Activated CD4-positive, alpha-beta memory T cell treated with anti-CD3 and anti-CD28 coated beads, Interleukin-2, amount 10 ng/mL, durations not matched to agents 7 days and 5 days (primary cell): ENCODE results near the gene C2orf81. TPM values are rescaled to one million over a fixed set of nuclear protein-coding genes. Genes with fewer than 3 reads are reported as not detected.

Source experiments
- CTCF ChIA-PET: fragments of 350-600 bp; sonication (Branson Sonifier 250); formaldehyde crosslinking; loops from one replicate; lab custom pipeline; 2021; ENCODE audit warnings: antibody characterized with exemption, inconsistent platforms; lab: Charles Lee
- POLR2A ChIA-PET: fragments of 350-600 bp; sonication (Branson Sonifier 250); formaldehyde crosslinking; loops from one replicate; lab custom pipeline; 2021; ENCODE audit warnings: antibody characterized with exemption; lab: Charles Lee
- DNase-seq: peaks from one replicate; pipeline ENCODE4 v3.0.0-alpha.2; 2020
- H3K27ac Mint-ChIP-seq: one replicate; pipeline ENCODE4 v1.8.0; 2021; ENCODE audit warnings: mild to moderate bottlenecking, mixed read lengths
- H3K27me3 Mint-ChIP-seq: one replicate; pipeline ENCODE4 v1.8.0; 2021; ENCODE audit warnings: mixed read lengths
- H3K36me3 Mint-ChIP-seq: one replicate; pipeline ENCODE4 v1.8.0; 2021; ENCODE audit warnings: low read depth, mixed read lengths
- H3K4me1 Mint-ChIP-seq: one replicate; pipeline ENCODE4 v1.8.0; 2021; ENCODE audit warnings: mixed read lengths
- H3K4me3 Mint-ChIP-seq: one replicate; pipeline ENCODE4 v1.8.0; 2021; ENCODE audit warnings: mild to moderate bottlenecking, mixed read lengths
- H3K9me3 Mint-ChIP-seq: one replicate; pipeline ENCODE4 v1.8.0; 2021; ENCODE audit warnings: mixed read lengths
- total RNA-seq, 2 experiments: library from RNA; stranded (reverse); gene quantifications; one replicate each; pipeline ENCODE4 v1.2.3, GENCODE V29; 2021

Gene C2orf81
- total RNA-seq, 2 experiments from 2014 or later, result 1.2 to 1.6 TPM

GRCh38 chr2:74374509-74375205 lies 46.8 kb downstream of the C2orf81 start:
- Mint-ChIP-seq H3K27me3 (no peaks in the 10 kb centered on the region), H3K4me3 (no peak overlapping the region), H3K4me1 (peaks cover 11% of the 10 kb centered on the region), H3K36me3 (peaks cover 28% of the 10 kb centered on the region), H3K27ac (no peak overlapping the region), H3K9me3 (no peaks in the 10 kb centered on the region)
- ChIA-PET POLR2A (interaction anchor here (2.3 kb wide), 1 partner anchor 17 kb away, joined by 5 read pairs; no protein-coding TSS in a partner anchor), CTCF (interaction anchor here (1.1 kb wide), 1 partner anchor 34 kb away, joined by 3 read pairs; no protein-coding TSS in a partner anchor)
- no peak for DNase-seq

GRCh38 chr2:74373985-74374384 lies 47.4 kb downstream of the C2orf81 start:
- CTCF ChIA-PET, result no interaction called here
- Mint-ChIP-seq H3K27ac (no peak overlapping the region), H3K36me3 (peaks cover 33% of the 10 kb centered on the region), H3K27me3 (no peaks in the 10 kb centered on the region), H3K4me3 (no peak overlapping the region), H3K9me3 (no peaks in the 10 kb centered on the region), H3K4me1 (peaks cover 10% of the 10 kb centered on the region)
- DNase-seq, result no peak
- POLR2A ChIA-PET, result interaction anchor here (2.3 kb wide), 1 partner anchor 17 kb away, joined by 5 read pairs; no protein-coding TSS in a partner anchor

GRCh38 chr2:74373221-74373676 lies 48.2 kb downstream of the C2orf81 start:
- ChIA-PET POLR2A (no interaction called here), CTCF (no interaction called here)
- Mint-ChIP-seq H3K27ac (no peak overlapping the region), H3K4me1 (peaks cover 6% of the 10 kb centered on the region), H3K36me3 (peaks cover 40% of the 10 kb centered on the region), H3K9me3 (no peaks in the 10 kb centered on the region), H3K27me3 (no peaks in the 10 kb centered on the region), H3K4me3 (no peak overlapping the region)
- DNase-seq, result no peak

- peaks cover 6% of the 10 kb centered on the region for H3K4me1 Mint-ChIP-seq
- ChIA-PET POLR2A (no interaction called here), CTCF (no interaction called here)
- no peaks in the 10 kb centered on the region for H3K9me3 Mint-ChIP-seq
- H3K36me3 Mint-ChIP-seq, result peaks cover 39% of the 10 kb centered on the region
- no peak overlapping the region for H3K4me3 Mint-ChIP-seq
- DNase-seq, result no peak
- no peaks in the 10 kb centered on the region for H3K27me3 Mint-ChIP-seq
- H3K27ac Mint-ChIP-seq, result no peak overlapping the region
Observed at GRCh38 chr2:74372674-74373073, 48.7 kb downstream of the C2orf81 start.

GRCh38 chr2:74371421-74371820 lies 50.0 kb downstream of the C2orf81 start:
- no peak for DNase-seq
- no peak overlapping the region for H3K4me3 Mint-ChIP-seq
- peaks cover 43% of the 10 kb centered on the region for H3K36me3 Mint-ChIP-seq
- CTCF ChIA-PET, result no interaction called here
- H3K4me1 Mint-ChIP-seq, result peaks cover 6% of the 10 kb centered on the region
- POLR2A ChIA-PET, result interaction anchor here (1.6 kb wide), 1 partner anchor 8 kb away, joined by 4 read pairs; no protein-coding TSS in a partner anchor
- no peaks in the 10 kb centered on the region for H3K27me3 Mint-ChIP-seq
- no peaks in the 10 kb centered on the region for H3K9me3 Mint-ChIP-seq
- H3K27ac Mint-ChIP-seq, result no peak overlapping the region

GRCh38 chr2:74369976-74370375 lies 51.4 kb downstream of the C2orf81 start:
- Mint-ChIP-seq H3K27me3 (no peaks in the 10 kb centered on the region), H3K4me3 (no peak overlapping the region), H3K36me3 (peaks cover 51% of the 10 kb centered on the region), H3K27ac (no peak overlapping the region), H3K4me1 (peaks cover 3% of the 10 kb centered on the region), H3K9me3 (no peaks in the 10 kb centered on the region)
- DNase-seq, result no peak
- ChIA-PET POLR2A (interaction anchor here (0.9 to 1.6 kb wide), 2 partner anchors 9 to 18 kb away, joined by 3 to 4 read pairs; no protein-coding TSS in a partner anchor), CTCF (interaction anchor here (0.5 kb wide), 1 partner anchor 13 kb away, joined by 3 read pairs; no protein-coding TSS in a partner anchor)

- Mint-ChIP-seq H3K4me3 (no peak overlapping the region), H3K27me3 (no peaks in the 10 kb centered on the region), H3K36me3 (peaks cover 56% of the 10 kb centered on the region), H3K4me1 (no peaks in the 10 kb centered on the region), H3K9me3 (no peaks in the 10 kb centered on the region), H3K27ac (no peak overlapping the region)
- no peak for DNase-seq
- ChIA-PET CTCF (no interaction called here), POLR2A (no interaction called here)
Observed at GRCh38 chr2:74368499-74368898, 52.9 kb downstream of the C2orf81 start.

GRCh38 chr2:74367789-74368188 lies 53.6 kb downstream of the C2orf81 start:
- H3K4me3 Mint-ChIP-seq, result no peak overlapping the region
- H3K36me3 Mint-ChIP-seq, result peaks cover 58% of the 10 kb centered on the region
- H3K9me3 Mint-ChIP-seq, result no peaks in the 10 kb centered on the region
- H3K27ac Mint-ChIP-seq, result no peak overlapping the region
- no peaks in the 10 kb centered on the region for H3K27me3 Mint-ChIP-seq
- ChIA-PET POLR2A (no interaction called here), CTCF (interaction anchor here (1.1 kb wide), 1 partner anchor 541 kb away, joined by 3 read pairs; no protein-coding TSS in a partner anchor)
- no peaks in the 10 kb centered on the region for H3K4me1 Mint-ChIP-seq
- no peak for DNase-seq

- DNase-seq, result no peak
- Mint-ChIP-seq H3K27me3 (no peaks in the 10 kb centered on the region), H3K4me3 (no peak overlapping the region), H3K4me1 (no peaks in the 10 kb centered on the region), H3K9me3 (no peaks in the 10 kb centered on the region), H3K27ac (no peak overlapping the region), H3K36me3 (peaks cover 68% of the 10 kb centered on the region)
- ChIA-PET CTCF (interaction anchor here (0.9 kb wide), 2 partner anchors 30 to 32 kb away, joined by 3 to 4 read pairs; no protein-coding TSS in a partner anchor), POLR2A (no interaction called here)
Observed at GRCh38 chr2:74366036-74366435, 55.4 kb downstream of the C2orf81 start.

GRCh38 chr2:74364533-74365505 lies 56.6 kb downstream of the C2orf81 start:
- Mint-ChIP-seq H3K9me3 (no peaks in the 10 kb centered on the region), H3K27me3 (no peaks in the 10 kb centered on the region), H3K4me1 (no peaks in the 10 kb centered on the region), H3K27ac (no peak overlapping the region), H3K4me3 (no peak overlapping the region), H3K36me3 (peaks cover 63% of the 10 kb centered on the region)
- POLR2A ChIA-PET, result no interaction called here
- no peak for DNase-seq
- CTCF ChIA-PET, result interaction anchor here (0.9 kb wide), 1 partner anchor 31 kb away, joined by 3 read pairs; no protein-coding TSS in a partner anchor
